ENCODE data around the gene NEGR1.

- TF ChIP-seq CTCF (IDR thresholded peaks at IDR 0.05; ENCODE audit: low read depth, low read length, missing input control) = no peak
- TF ChIP-seq GABPA (IDR thresholded peaks at IDR 0.05 in 1 of 2, conservative IDR thresholded peaks at IDR 0.05 in 1 of 2) = no peak
- TF ChIP-seq JUND (IDR thresholded peaks at IDR 0.05) = no peak
- no peak for TF ChIP-seq ATF3 (IDR thresholded peaks at IDR 0.05)
- TF ChIP-seq YY1 (IDR thresholded peaks at IDR 0.05) = no peak
- TF ChIP-seq MAX (IDR thresholded peaks at IDR 0.05) = no peak
- no peak for TF ChIP-seq RAD21 (IDR thresholded peaks at IDR 0.05)
- TF ChIP-seq HNF4G (IDR thresholded peaks at IDR 0.05) = no peak
- no peak for TF ChIP-seq TAF1 (conservative IDR thresholded peaks at IDR 0.05)
- no peak for TF ChIP-seq ZBTB33 (IDR thresholded peaks at IDR 0.05)
- no peak for TF ChIP-seq HNF4A (conservative IDR thresholded peaks at IDR 0.05)
- TF ChIP-seq REST (IDR thresholded peaks at IDR 0.05) = no peak
Observed at GRCh38 chr1:71908303-71908702, 374.0 kb downstream of the NEGR1 start.
